IMR-90 (cell line): ENCODE data around the gene TRIM38. TPM values are rescaled to one million over a fixed set of nuclear protein-coding genes. Genes with fewer than 3 reads are reported as not detected.

Experiments used
- ATAC-seq: fragments of 200-7000 bp; cut with Tn5 transposase; 2 replicates; pipeline ENCODE4 v1.9.1; 2020; ENCODE audit warnings: low read depth, mild to moderate bottlenecking, moderate library complexity
- BruUV-seq: library from RNA; stranded (reverse); fragments of 400-500 nt; replicated peaks from 2 replicates; lab custom pipeline; 2021; lab: Mats Ljungman, UMichigan
- CTCF ChIA-PET: fragments of 300-600 bp; formaldehyde crosslinking; extraction: SDS; loops from one replicate; lab custom pipeline; 2021; ENCODE audit warnings: antibody characterized with exemption; lab: Yijun Ruan, JAX
- POLR2A ChIA-PET: fragments of 300-600 bp; sonication (Branson Sonifier 250); formaldehyde crosslinking; loops from one replicate; lab custom pipeline; 2022; ENCODE audit warnings: antibody characterized with exemption; ENCODE audit not compliant: unreplicated experiment; lab: Charles Lee
- DNase-seq: peaks from one replicate; pipeline ENCODE4 v3.0.0; 2013
- H2AFZ ChIP-seq: replicated peaks from 2 replicates; pipeline ENCODE3; 2013; ENCODE audit warnings: low read length, mild to moderate bottlenecking; ENCODE audit not compliant: poor library complexity
- H2AK5ac ChIP-seq: 2 replicates; pipeline ENCODE4 v1.6.1; 2013; ENCODE audit warnings: low read depth, low read length, inconsistent platforms
- H2AK9ac ChIP-seq: replicated peaks from 2 replicates; pipeline ENCODE3; 2013; ENCODE audit warnings: mild to moderate bottlenecking, low read depth, low read length, moderate library complexity; ENCODE audit not compliant: poor library complexity
- H2BK120ac ChIP-seq: 2 replicates; pipeline ENCODE4 v1.6.1; 2013; ENCODE audit warnings: low read depth, low read length, inconsistent platforms
- H2BK15ac ChIP-seq: 3 replicates; pipeline ENCODE4 v1.6.1; 2013; ENCODE audit warnings: low read depth, low read length, inconsistent platforms
- H2BK20ac ChIP-seq: 2 replicates; pipeline ENCODE4 v1.6.1; 2013; ENCODE audit warnings: low read depth, mild to moderate bottlenecking, inconsistent platforms, low read length, moderate library complexity
- H2BK5ac ChIP-seq: 2 replicates; pipeline ENCODE4 v1.6.1; 2013; ENCODE audit warnings: mild to moderate bottlenecking, low read depth, low read length, inconsistent platforms; ENCODE audit not compliant: poor library complexity, severe bottlenecking
- H3K14ac ChIP-seq: replicated peaks from 2 replicates; pipeline ENCODE4 v1.6.1; 2013; ENCODE audit warnings: low read depth, low read length, inconsistent platforms
- H3K18ac ChIP-seq: 2 replicates; pipeline ENCODE4 v1.6.1; 2013; ENCODE audit warnings: low read depth, low read length, control low read depth
- H3K23ac ChIP-seq: 2 replicates; pipeline ENCODE4 v1.6.1; 2013; ENCODE audit warnings: low read depth, low read length, inconsistent platforms
- H3K27ac ChIP-seq: 2 replicates; pipeline ENCODE4 v1.5.1; 2013; ENCODE audit warnings: mild to moderate bottlenecking, control low read depth, low read length; ENCODE audit not compliant: insufficient read depth
- H3K27me3 ChIP-seq: 2 replicates; pipeline ENCODE4 v1.6.1; 2013; ENCODE audit warnings: low read length; ENCODE audit not compliant: control insufficient read depth, insufficient read depth
- H3K36me3 ChIP-seq: 2 replicates; pipeline ENCODE4 v1.6.1; 2013; ENCODE audit warnings: low read length, mixed read lengths; ENCODE audit not compliant: control insufficient read depth, insufficient read depth
- H3K4ac ChIP-seq: 2 replicates; pipeline ENCODE4 v1.6.1; 2013; ENCODE audit warnings: low read depth, low read length, inconsistent platforms
- H3K4me1 ChIP-seq: 2 replicates; pipeline ENCODE4 v1.6.1; 2013; ENCODE audit warnings: low read length, mixed read lengths; ENCODE audit not compliant: control insufficient read depth, insufficient read depth
- H3K4me2 ChIP-seq: 2 replicates; pipeline ENCODE4 v1.6.1; 2013; ENCODE audit warnings: low read depth, mild to moderate bottlenecking, control low read depth, low read length, moderate library complexity
- H3K4me3 ChIP-seq: 2 replicates; pipeline ENCODE4 v1.5.1; 2013; ENCODE audit warnings: low read depth, mild to moderate bottlenecking, control low read depth, low read length, moderate library complexity; ENCODE audit not compliant: insufficient read depth
- H3K56ac ChIP-seq: 2 replicates; pipeline ENCODE4 v1.6.1; 2013; ENCODE audit warnings: low read length, inconsistent platforms; ENCODE audit not compliant: insufficient read depth; ENCODE audit errors: extremely low read depth
- H3K79me1 ChIP-seq, 2 experiments: 2 replicates each; pipeline ENCODE4 v1.6.1; 2013; ENCODE audit warnings: low read length in 2 of 2, inconsistent platforms in 1 of 2, low read depth in 1 of 2
- H3K9ac ChIP-seq: 2 replicates; pipeline ENCODE4 v1.6.1; 2013; ENCODE audit warnings: low read depth, low read length, control low read depth
- H3K9me1 ChIP-seq: 2 replicates; pipeline ENCODE4 v1.6.1; 2013; ENCODE audit warnings: low read length, inconsistent platforms; ENCODE audit not compliant: insufficient read depth
- H3K9me3 ChIP-seq: 2 replicates; pipeline ENCODE4 v1.6.1; 2013; ENCODE audit warnings: low read length; ENCODE audit not compliant: control insufficient read depth, insufficient read depth
- H4K20me1 ChIP-seq: 2 replicates; pipeline ENCODE4 v1.6.1; 2013; ENCODE audit warnings: low read length, inconsistent platforms; ENCODE audit not compliant: insufficient read depth
- H4K5ac ChIP-seq: 2 replicates; pipeline ENCODE4 v1.6.1; 2013; ENCODE audit warnings: mild to moderate bottlenecking, low read depth, low read length, control low read depth
- H4K8ac ChIP-seq, 2 experiments: 2 replicates each; pipeline ENCODE4 v1.6.1; 2013; ENCODE audit warnings: low read depth in 2 of 2, low read length in 2 of 2, control low read depth in 1 of 2, inconsistent platforms in 1 of 2
- H4K91ac ChIP-seq: 2 replicates; pipeline ENCODE4 v1.6.1; 2013; ENCODE audit warnings: low read depth, low read length, inconsistent platforms; ENCODE audit not compliant: insufficient read depth
- BHLHE40 ChIP-seq: fragments of 150-350 bp; IDR thresholded peaks from 2 replicates; pipeline ENCODE4 v1.6.1; 2016; ENCODE audit warnings: mild to moderate bottlenecking, low read depth, low read length
- CHD1 ChIP-seq: IDR thresholded peaks from 2 replicates; pipeline ENCODE4 v1.6.1; 2012; ENCODE audit warnings: low read depth, low read length, improper control_type of control experiment
- CTCF ChIP-seq: conservative IDR thresholded peaks from 2 replicates; pipeline ENCODE4 v1.5.1; 2012; ENCODE audit warnings: mild to moderate bottlenecking, low read depth, low read length, improper control_type of control experiment
- ELK1 ChIP-seq: fragments of 150-350 bp; IDR thresholded peaks from 2 replicates; pipeline ENCODE4 v1.6.1; 2016; ENCODE audit warnings: low read depth, mild to moderate bottlenecking, low read length, moderate library complexity, borderline replicate concordance
- FOS ChIP-seq: fragments of 150-350 bp; IDR thresholded peaks from 2 replicates; pipeline ENCODE4 v1.6.1; 2016; ENCODE audit warnings: low read depth, low read length
- MAFK ChIP-seq: IDR thresholded peaks from 2 replicates; pipeline ENCODE4 v1.6.1; 2012; ENCODE audit warnings: low read depth, low read length, improper control_type of control experiment
- MXI1 ChIP-seq: IDR thresholded peaks from 2 replicates; pipeline ENCODE4 v1.6.1; 2012; ENCODE audit warnings: low read depth, mild to moderate bottlenecking, low read length, moderate library complexity, borderline replicate concordance
- NFE2L2 ChIP-seq: fragments of 150-350 bp; IDR thresholded peaks from 2 replicates; pipeline ENCODE4 v1.6.1; 2016; ENCODE audit warnings: low read depth, mild to moderate bottlenecking, low read length
- POLR2A ChIP-seq: IDR thresholded peaks from 2 replicates; pipeline ENCODE4 v1.6.1; 2012; ENCODE audit warnings: mild to moderate bottlenecking, low read depth, low read length
- RAD21 ChIP-seq: IDR thresholded peaks from 2 replicates; pipeline ENCODE4 v1.6.1; 2012; ENCODE audit warnings: low read length, improper control_type of control experiment
- RFX5 ChIP-seq: IDR thresholded peaks from 2 replicates; pipeline ENCODE4 v1.8.0; 2012; ENCODE audit warnings: low read depth, mild to moderate bottlenecking, low read length, moderate library complexity
- SMC3 ChIP-seq: fragments of 150-350 bp; IDR thresholded peaks from 2 replicates; pipeline ENCODE4 v1.6.1; 2016; ENCODE audit warnings: low read depth, mild to moderate bottlenecking, antibody characterized with exemption, low read length, moderate library complexity
- USF2 ChIP-seq: fragments of 150-350 bp; IDR thresholded peaks from 2 replicates; pipeline ENCODE4 v1.6.1; 2017; ENCODE audit warnings: mild to moderate bottlenecking, antibody characterized with exemption, low read length, low read depth
- WGBS, 2 experiments: methylation state at CpG; one replicate each; pipeline versions ENCODE4 v1.1.5 to v1.1.7; 2013; ENCODE audit warnings: missing lambda C conversion rate in 2 of 2; ENCODE audit not compliant: insufficient read length in 1 of 2; ENCODE audit errors: extremely low coverage in 2 of 2; 5-methylcytosine and 5-hydroxymethylcytosine counted together
- dilution Hi-C: fragments of 300-500 bp; cut with HindIII; formaldehyde crosslinking; loops from one replicate; pipeline ENCODE4 v1.14.3; 2018; ENCODE audit warnings: low sequenced_read_pairs; ENCODE audit not compliant: unreplicated experiment
- in situ Hi-C: fragments of 300-500 bp; cut with MboI; formaldehyde crosslinking; loops from 3 replicates; pipeline ENCODE4 v1.14.3; 2019; ENCODE audit warnings: low sequenced_read_pairs, inconsistent platforms, mixed read lengths
- intact Hi-C: fragments of 100-400 bp; cut with micrococcal nuclease; formaldehyde crosslinking; loops from 2 replicates; pipeline ENCODE4 v1.10.0; 2022
- polyA plus RNA-seq, 3 experiments: library from polyadenylated mRNA; depleted of rRNA; stranded (reverse); fragments of >200 nt; gene quantifications; 2 replicates each; pipeline ENCODE4 v1.2.3, GENCODE V29; 2012; ENCODE audit warnings: low replicate concordance in 1 of 3
- total RNA-seq: library from RNA; depleted of rRNA; stranded (reverse); fragments of >200 nt; gene quantifications from 2 replicates; pipeline ENCODE4 v1.2.3, GENCODE V29; 2012

TRIM38 gene
- total and polyA plus RNA-seq, 2 of the 4 experiments (the other 2 are of a cell fraction), result 4.1 to 6.3 TPM

GRCh38 chr6:25962149-25963127 lies at the start of gene TRIM38 (continued):
- peak; percentile 58 for TF ChIP-seq MAFK
- TF ChIP-seq CTCF, result no peak
- TF ChIP-seq POLR2A, result peak; percentile 93

GRCh38 chr6:25913741-25914140 lies 48.9 kb upstream of the TRIM38 start:
- Histone ChIP-seq H4K8ac (no peak overlapping the region), H4K5ac (no peak overlapping the region), H2BK120ac (no peak overlapping the region), H2BK15ac (no peak overlapping the region), H2BK5ac (no peak overlapping the region), H2BK20ac (no peak overlapping the region), H3K27me3 (no peaks in the 10 kb centered on the region), H3K4me1 (no peaks in the 10 kb centered on the region), H2AFZ (no peak overlapping the region), H3K23ac (no peak overlapping the region), H3K4me3 (no peak overlapping the region), H3K9me3 (no peaks in the 10 kb centered on the region), H3K4ac (no peak overlapping the region), H3K9ac (no peak overlapping the region), H4K91ac (no peak overlapping the region), H3K4me2 (no peak overlapping the region), H3K36me3 (no peaks in the 10 kb centered on the region), H3K14ac (no peak overlapping the region), H2AK5ac (no peak overlapping the region), H3K9me1 (no peaks in the 10 kb centered on the region), H4K20me1 (no peaks in the 10 kb centered on the region), H2AK9ac (no peak overlapping the region), H3K56ac (no peak overlapping the region), H3K79me1 (no peaks in the 10 kb centered on the region), H3K18ac (no peak overlapping the region), H3K27ac (no peak overlapping the region)
- intact Hi-C loops, result no loop called here
- ChIA-PET CTCF (no interaction called here), POLR2A (no interaction called here)
- ATAC-seq, result no peak
- in situ Hi-C loops, result no loop called here
- dilution Hi-C loops, result no loop called here
- no peak for DNase-seq
- no CpG with 5 or more reads among the region's 3 CpGs for WGBS, 2 experiments
- BruUV-seq, result no TSS peak
- no peak for TF ChIP-seq RFX5
- no peak for TF ChIP-seq SMC3
- no peak for TF ChIP-seq FOS
- no peak for TF ChIP-seq MXI1
- no peak for TF ChIP-seq RAD21
- TF ChIP-seq NFE2L2, result no peak
- no peak for TF ChIP-seq ELK1
- TF ChIP-seq BHLHE40, result no peak
- TF ChIP-seq USF2, result no peak
- TF ChIP-seq MAFK, result no peak
- TF ChIP-seq CHD1, result no peak
- no peak for TF ChIP-seq POLR2A
